HEK293 (cell line): ENCODE measurements around the gene HLA-DQB2.

Source experiments
- CTCF ChIA-PET: fragments of 350-600 bp; formaldehyde crosslinking; extraction: SDS; loops from one replicate; lab custom pipeline; 2021; ENCODE audit warnings: antibody characterized with exemption; lab: Yijun Ruan, JAX
- POLR2A ChIA-PET: fragments of 300-600 bp; formaldehyde crosslinking; extraction: SDS; loops from one replicate; lab custom pipeline; 2020; ENCODE audit warnings: antibody characterized with exemption, inconsistent platforms; lab: Yijun Ruan, JAX
- H3K27ac ChIP-seq: fragments of 200-500 bp; sonication (Bioruptor generic); 2 replicates; pipeline ENCODE4 v1.5.1; 2014; ENCODE audit warnings: low read depth, low read length, control low read depth, inconsistent platforms; ENCODE audit errors: extremely low read depth
- H3K36me3 ChIP-seq, 2 experiments: fragments of 200-500 bp in 1 of 2; sonication (Bioruptor generic) in 1 of 2; 1 replicate in 1 of 2; 2 replicates in 1 of 2; pipeline ENCODE4 v1.5.1; 2014 to 2017; ENCODE audit warnings: inconsistent platforms in 2 of 2, low read length in 2 of 2; ENCODE audit not compliant: control insufficient read depth in 2 of 2, insufficient read depth in 1 of 2
- H3K4me1 ChIP-seq: fragments of 200-500 bp; sonication (Bioruptor generic); 2 replicates; pipeline ENCODE4 v1.5.1; 2014; ENCODE audit warnings: mild to moderate bottlenecking, low read length, inconsistent platforms; ENCODE audit not compliant: control insufficient read depth, insufficient read depth
- H3K4me3 ChIP-seq: 2 replicates; pipeline ENCODE4 v1.5.1; 2011; ENCODE audit warnings: low read depth, mild to moderate bottlenecking, control low read depth, low read length, moderate library complexity
- H3K9me3 ChIP-seq: fragments of 200-500 bp; sonication (Bioruptor generic); 2 replicates; pipeline ENCODE4 v1.5.1; 2014; ENCODE audit warnings: low read depth, low read length, inconsistent platforms; ENCODE audit not compliant: control insufficient read depth, insufficient read depth
- EGR2 ChIP-seq: fragments of 450-650 bp; formaldehyde crosslinking; IDR thresholded peaks from 2 replicates; pipeline ENCODE4 v1.5.1; 2016; ENCODE audit warnings: low read depth, missing biosample characterization, missing genetic modification characterization
- HOXA7 ChIP-seq: sonication (generic); formaldehyde crosslinking; IDR thresholded peaks from 2 replicates; pipeline ENCODE4 v1.8.1; 2022; ENCODE audit warnings: missing genetic modification reagents, borderline replicate concordance
- SCRT2 ChIP-seq: fragments of 450-650 bp; formaldehyde crosslinking; IDR thresholded peaks from 2 replicates; pipeline ENCODE4 v1.5.1; 2016; ENCODE audit warnings: missing biosample characterization, missing genetic modification characterization
- YY2 ChIP-seq: fragments of 450-650 bp; formaldehyde crosslinking; IDR thresholded peaks from 2 replicates; pipeline ENCODE4 v1.5.1; 2016; ENCODE audit warnings: missing biosample characterization, missing genetic modification characterization
- ZNF114 ChIP-seq: fragments of 450-650 bp; formaldehyde crosslinking; IDR thresholded peaks from 2 replicates; pipeline ENCODE4 v1.5.0; 2017; ENCODE audit warnings: missing biosample characterization, missing genetic modification characterization
- ZNF16 ChIP-seq: fragments of 450-650 bp; formaldehyde crosslinking; IDR thresholded peaks from 2 replicates; pipeline ENCODE4 v1.5.1; 2016; ENCODE audit warnings: low read depth, missing biosample characterization, missing genetic modification characterization
- ZNF555 ChIP-seq: fragments of 450-650 bp; formaldehyde crosslinking; conservative IDR thresholded peaks from 2 replicates; pipeline ENCODE4 v1.5.1; 2017; ENCODE audit warnings: missing biosample characterization, mild to moderate bottlenecking, missing genetic modification characterization, inconsistent platforms
- ZNF561 ChIP-seq: fragments of 450-650 bp; IDR thresholded peaks from 2 replicates; pipeline ENCODE4 v1.5.1; 2018; ENCODE audit warnings: missing biosample characterization, missing genetic modification characterization, borderline replicate concordance
- ZNF621 ChIP-seq: fragments of 450-650 bp; formaldehyde crosslinking; IDR thresholded peaks from 2 replicates; pipeline ENCODE4 v1.5.1; 2017; ENCODE audit warnings: missing biosample characterization, missing genetic modification characterization
- ZNF677 ChIP-seq: fragments of 450-650 bp; IDR thresholded peaks from 2 replicates; pipeline ENCODE4 v1.5.0; 2018; ENCODE audit warnings: missing biosample characterization, mild to moderate bottlenecking, missing genetic modification characterization, moderate library complexity
- ZNF768 ChIP-seq: fragments of 450-650 bp; formaldehyde crosslinking; IDR thresholded peaks from 2 replicates; pipeline ENCODE4 v1.5.1; 2018; ENCODE audit warnings: missing biosample characterization, mild to moderate bottlenecking, missing genetic modification characterization
- TF ChIP-seq, protein P1 (sequence below): fragments of 450-650 bp; formaldehyde crosslinking; IDR thresholded peaks from 2 replicates; pipeline ENCODE4 v1.5.1; 2016; ENCODE audit warnings: missing biosample characterization, missing genetic modification characterization, low read depth
- TF ChIP-seq, protein P2 (sequence below): fragments of 450-650 bp; formaldehyde crosslinking; IDR thresholded peaks from 2 replicates; pipeline ENCODE4 v1.5.1; 2016; ENCODE audit warnings: missing biosample characterization, missing genetic modification characterization, borderline replicate concordance
- TF ChIP-seq, protein P3 (sequence below): fragments of 450-650 bp; formaldehyde crosslinking; IDR thresholded peaks from 2 replicates; pipeline ENCODE4 v1.5.1; 2016; ENCODE audit warnings: missing biosample characterization, missing genetic modification characterization
- TF ChIP-seq, protein P4 (sequence below): fragments of 450-650 bp; formaldehyde crosslinking; IDR thresholded peaks from 2 replicates; pipeline ENCODE4 v1.5.1; 2016; ENCODE audit warnings: missing biosample characterization, missing genetic modification characterization

HLA-DQB2 gene

DNA sequence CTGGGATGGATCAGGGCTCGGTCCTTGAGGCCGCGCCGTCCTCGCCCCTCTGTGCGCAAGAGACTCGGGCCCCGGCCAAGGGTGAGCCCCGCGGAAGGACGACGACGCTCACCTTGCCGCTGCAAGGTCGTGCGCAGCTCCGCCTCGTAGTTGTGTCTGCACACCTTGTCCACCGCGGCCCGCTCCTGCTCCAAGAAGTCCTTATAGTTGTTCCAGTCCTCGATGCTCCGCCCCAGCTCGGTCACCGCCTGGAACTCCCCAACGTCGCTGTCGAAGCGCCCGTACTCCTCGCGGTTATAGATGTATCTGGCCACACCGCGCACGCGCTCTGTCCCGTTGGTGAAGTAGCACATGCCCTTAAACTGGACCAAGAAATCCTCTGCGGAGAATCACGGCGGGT is 1.8 kb downstream of the HLA-DQB2 start:
- Histone ChIP-seq H3K4me1 (no peaks in the 10 kb centered on the region), H3K4me3 (no peak overlapping the region), H3K9me3 (no peaks in the 10 kb centered on the region), H3K27ac (no peak overlapping the region), H3K36me3 (no peaks in the 10 kb centered on the region)
- no peak for TF ChIP-seq ZNF677
- TF ChIP-seq ZNF621 (tag by site-specific recombination), result no peak
- POLR2A ChIA-PET, result no interaction called here
- CTCF ChIA-PET, result interaction anchor here (1.2 kb wide), 1 partner anchor 517 kb away, joined by 3 read pairs; no protein-coding TSS in a partner anchor

DNA sequence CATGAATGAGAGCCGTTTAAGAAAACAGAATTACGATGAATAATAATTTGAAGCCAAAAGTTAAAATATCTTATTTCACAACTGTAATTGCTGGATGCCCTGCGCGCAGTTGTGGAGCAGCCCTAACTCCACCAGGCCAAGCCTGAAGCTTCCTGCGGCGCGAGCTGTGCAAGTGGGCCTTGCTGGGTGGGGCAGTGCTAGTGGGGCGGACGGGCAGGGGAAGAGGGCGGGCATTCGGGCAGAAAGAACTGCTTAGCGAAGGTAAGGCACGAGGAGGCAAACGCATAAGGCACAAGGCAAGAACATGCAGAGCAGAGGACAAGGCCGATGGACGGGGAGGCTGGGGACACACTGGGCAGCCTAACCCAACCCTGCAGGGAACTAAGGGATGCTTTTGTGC is 2.3 kb downstream of the HLA-DQB2 start:
- no peaks in the 10 kb centered on the region for H3K4me1 ChIP-seq
- no peaks in the 10 kb centered on the region for H3K36me3 ChIP-seq
- H3K9me3 ChIP-seq, result no peaks in the 10 kb centered on the region
- H3K27ac ChIP-seq, result no peak overlapping the region
- CTCF ChIA-PET, result interaction anchor here (1.0 kb wide), 1 partner anchor 25 kb away, joined by 3 read pairs; no protein-coding TSS in a partner anchor
- no peak overlapping the region for H3K4me3 ChIP-seq
- TF ChIP-seq ZNF621 (tag by site-specific recombination), result no peak
- TF ChIP-seq, all 188 proteins: peak for 0
- POLR2A ChIA-PET, result no interaction called here

DNA sequence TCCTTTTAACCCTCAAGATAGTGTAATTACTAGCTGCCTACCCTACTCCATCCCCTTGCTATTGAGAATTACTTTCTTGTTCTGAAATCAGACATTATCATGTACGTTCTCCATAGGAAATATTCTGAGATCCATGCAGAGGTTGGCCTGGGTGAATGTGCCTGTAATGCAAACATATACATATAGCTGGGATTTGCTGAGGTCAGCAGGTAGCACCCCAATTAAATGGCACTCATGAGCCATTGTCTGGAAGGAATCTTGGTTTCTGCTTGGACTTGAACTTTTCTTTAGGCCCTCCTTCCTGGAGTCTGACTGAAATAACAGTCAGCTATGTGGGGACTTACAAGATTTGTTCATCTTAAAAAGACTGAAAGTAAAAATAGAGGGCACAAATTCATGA is 3.7 kb downstream of the HLA-DQB2 start:
- no peaks in the 10 kb centered on the region for H3K9me3 ChIP-seq
- H3K36me3 ChIP-seq, result no peaks in the 10 kb centered on the region
- no peak overlapping the region for H3K27ac ChIP-seq
- H3K4me1 ChIP-seq, result no peaks in the 10 kb centered on the region
- TF ChIP-seq, protein P1, sequence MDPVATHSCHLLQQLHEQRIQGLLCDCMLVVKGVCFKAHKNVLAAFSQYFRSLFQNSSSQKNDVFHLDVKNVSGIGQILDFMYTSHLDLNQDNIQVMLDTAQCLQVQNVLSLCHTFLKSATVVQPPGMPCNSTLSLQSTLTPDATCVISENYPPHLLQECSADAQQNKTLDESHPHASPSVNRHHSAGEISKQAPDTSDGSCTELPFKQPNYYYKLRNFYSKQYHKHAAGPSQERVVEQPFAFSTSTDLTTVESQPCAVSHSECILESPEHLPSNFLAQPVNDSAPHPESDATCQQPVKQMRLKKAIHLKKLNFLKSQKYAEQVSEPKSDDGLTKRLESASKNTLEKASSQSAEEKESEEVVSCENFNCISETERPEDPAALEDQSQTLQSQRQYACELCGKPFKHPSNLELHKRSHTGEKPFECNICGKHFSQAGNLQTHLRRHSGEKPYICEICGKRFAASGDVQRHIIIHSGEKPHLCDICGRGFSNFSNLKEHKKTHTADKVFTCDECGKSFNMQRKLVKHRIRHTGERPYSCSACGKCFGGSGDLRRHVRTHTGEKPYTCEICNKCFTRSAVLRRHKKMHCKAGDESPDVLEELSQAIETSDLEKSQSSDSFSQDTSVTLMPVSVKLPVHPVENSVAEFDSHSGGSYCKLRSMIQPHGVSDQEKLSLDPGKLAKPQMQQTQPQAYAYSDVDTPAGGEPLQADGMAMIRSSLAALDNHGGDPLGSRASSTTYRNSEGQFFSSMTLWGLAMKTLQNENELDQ (tag by site-specific recombination), result no peak
- TF ChIP-seq ZNF16 (tag by site-specific recombination), result no peak
- TF ChIP-seq, protein P2, sequence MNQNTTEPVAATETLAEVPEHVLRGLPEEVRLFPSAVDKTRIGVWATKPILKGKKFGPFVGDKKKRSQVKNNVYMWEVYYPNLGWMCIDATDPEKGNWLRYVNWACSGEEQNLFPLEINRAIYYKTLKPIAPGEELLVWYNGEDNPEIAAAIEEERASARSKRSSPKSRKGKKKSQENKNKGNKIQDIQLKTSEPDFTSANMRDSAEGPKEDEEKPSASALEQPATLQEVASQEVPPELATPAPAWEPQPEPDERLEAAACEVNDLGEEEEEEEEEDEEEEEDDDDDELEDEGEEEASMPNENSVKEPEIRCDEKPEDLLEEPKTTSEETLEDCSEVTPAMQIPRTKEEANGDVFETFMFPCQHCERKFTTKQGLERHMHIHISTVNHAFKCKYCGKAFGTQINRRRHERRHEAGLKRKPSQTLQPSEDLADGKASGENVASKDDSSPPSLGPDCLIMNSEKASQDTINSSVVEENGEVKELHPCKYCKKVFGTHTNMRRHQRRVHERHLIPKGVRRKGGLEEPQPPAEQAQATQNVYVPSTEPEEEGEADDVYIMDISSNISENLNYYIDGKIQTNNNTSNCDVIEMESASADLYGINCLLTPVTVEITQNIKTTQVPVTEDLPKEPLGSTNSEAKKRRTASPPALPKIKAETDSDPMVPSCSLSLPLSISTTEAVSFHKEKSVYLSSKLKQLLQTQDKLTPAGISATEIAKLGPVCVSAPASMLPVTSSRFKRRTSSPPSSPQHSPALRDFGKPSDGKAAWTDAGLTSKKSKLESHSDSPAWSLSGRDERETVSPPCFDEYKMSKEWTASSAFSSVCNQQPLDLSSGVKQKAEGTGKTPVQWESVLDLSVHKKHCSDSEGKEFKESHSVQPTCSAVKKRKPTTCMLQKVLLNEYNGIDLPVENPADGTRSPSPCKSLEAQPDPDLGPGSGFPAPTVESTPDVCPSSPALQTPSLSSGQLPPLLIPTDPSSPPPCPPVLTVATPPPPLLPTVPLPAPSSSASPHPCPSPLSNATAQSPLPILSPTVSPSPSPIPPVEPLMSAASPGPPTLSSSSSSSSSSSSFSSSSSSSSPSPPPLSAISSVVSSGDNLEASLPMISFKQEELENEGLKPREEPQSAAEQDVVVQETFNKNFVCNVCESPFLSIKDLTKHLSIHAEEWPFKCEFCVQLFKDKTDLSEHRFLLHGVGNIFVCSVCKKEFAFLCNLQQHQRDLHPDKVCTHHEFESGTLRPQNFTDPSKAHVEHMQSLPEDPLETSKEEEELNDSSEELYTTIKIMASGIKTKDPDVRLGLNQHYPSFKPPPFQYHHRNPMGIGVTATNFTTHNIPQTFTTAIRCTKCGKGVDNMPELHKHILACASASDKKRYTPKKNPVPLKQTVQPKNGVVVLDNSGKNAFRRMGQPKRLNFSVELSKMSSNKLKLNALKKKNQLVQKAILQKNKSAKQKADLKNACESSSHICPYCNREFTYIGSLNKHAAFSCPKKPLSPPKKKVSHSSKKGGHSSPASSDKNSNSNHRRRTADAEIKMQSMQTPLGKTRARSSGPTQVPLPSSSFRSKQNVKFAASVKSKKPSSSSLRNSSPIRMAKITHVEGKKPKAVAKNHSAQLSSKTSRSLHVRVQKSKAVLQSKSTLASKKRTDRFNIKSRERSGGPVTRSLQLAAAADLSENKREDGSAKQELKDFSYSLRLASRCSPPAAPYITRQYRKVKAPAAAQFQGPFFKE (tag by site-specific recombination), result no peak
- H3K4me3 ChIP-seq, result no peak overlapping the region
- POLR2A ChIA-PET, result no interaction called here
- CTCF ChIA-PET, result interaction anchor here (0.6 kb wide), 2 partner anchors 433 to 709 kb away, joined by 3 to 4 read pairs; no protein-coding TSS in a partner anchor

DNA sequence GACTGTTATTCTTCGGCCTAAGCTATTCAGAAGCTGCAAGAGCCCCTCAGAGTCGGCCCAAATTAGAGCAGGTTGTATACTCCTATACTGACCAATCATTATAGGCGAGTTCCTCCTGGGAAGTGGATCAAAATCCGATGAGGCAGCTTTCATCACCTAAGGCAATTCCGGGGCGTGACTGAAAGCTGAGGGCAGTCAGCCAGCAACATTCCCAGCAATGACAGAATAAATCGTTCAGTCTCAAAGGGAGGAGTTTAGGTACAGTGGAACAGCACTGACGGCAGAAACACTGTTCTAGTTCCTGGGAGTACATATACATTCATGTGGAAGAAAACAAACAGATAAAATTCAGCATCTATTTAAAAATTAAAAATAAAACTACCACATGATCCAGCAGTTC is 10.8 kb downstream of the HLA-DQB2 start:
- Histone ChIP-seq H3K27ac (no peak overlapping the region), H3K4me1 (no peaks in the 10 kb centered on the region), H3K9me3 (no peaks in the 10 kb centered on the region), H3K4me3 (no peak overlapping the region), H3K36me3 (no peaks in the 10 kb centered on the region)
- CTCF ChIA-PET, result interaction anchor here (0.6 to 1.5 kb wide), 3 partner anchors 11 to 516 kb away, joined by 3 to 4 read pairs (median 3); partner anchors contain the start of gene HLA-DQA2
- POLR2A ChIA-PET, result no interaction called here
- TF ChIP-seq ZNF561 (tag by site-specific recombination) (no peak), YY2 (tag by site-specific recombination) (no peak), ZNF555 (tag by site-specific recombination) (no peak), ZNF114 (tag by site-specific recombination) (no peak), HOXA7 (CRISPR knock-in tag) (no peak), SCRT2 (tag by site-specific recombination) (no peak), ZNF768 (tag by site-specific recombination) (no peak), EGR2 (tag by site-specific recombination) (no peak)
- TF ChIP-seq, protein P3, sequence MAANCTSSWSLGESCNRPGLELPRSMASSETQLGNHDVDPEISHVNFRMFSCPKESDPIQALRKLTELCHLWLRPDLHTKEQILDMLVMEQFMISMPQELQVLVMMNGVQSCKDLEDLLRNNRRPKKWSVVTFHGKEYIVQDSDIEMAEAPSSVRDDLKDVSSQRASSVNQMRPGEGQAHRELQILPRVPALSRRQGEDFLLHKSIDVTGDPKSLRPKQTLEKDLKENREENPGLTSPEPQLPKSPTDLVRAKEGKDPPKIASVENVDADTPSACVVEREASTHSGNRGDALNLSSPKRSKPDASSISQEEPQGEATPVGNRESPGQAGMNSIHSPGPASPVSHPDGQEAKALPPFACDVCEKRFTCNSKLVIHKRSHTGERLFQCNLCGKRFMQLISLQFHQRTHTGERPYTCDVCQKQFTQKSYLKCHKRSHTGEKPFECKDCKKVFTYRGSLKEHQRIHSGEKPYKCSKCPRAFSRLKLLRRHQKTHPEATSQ (tag by site-specific recombination), result no peak
- TF ChIP-seq, protein P4, sequence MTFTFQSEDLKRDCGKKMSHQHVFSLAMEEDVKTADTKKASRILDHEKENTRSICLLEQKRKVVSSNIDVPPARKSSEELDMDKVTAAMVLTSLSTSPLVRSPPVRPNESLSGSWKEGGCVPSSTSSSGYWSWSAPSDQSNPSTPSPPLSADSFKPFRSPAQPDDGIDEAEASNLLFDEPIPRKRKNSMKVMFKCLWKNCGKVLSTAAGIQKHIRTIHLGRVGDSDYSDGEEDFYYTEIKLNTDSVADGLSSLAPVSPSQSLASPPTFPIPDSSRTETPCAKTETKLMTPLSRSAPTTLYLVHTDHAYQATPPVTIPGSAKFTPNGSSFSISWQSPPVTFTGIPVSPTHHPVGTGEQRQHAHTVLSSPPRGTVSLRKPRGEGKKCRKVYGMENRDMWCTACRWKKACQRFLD, result no peak
